Measurements from ENCODE around the gene RAB1A. TPM values are rescaled to one million over a fixed set of nuclear protein-coding genes. Genes with fewer than 3 reads are reported as not detected.

Gene RAB1A
- total and polyA plus RNA-seq, 9 of the 15 experiments (the other 6 are each of a cell fraction or from before 2014, with no cell fraction given) = 43.8 to 163 (median 67.7) TPM

DNA sequence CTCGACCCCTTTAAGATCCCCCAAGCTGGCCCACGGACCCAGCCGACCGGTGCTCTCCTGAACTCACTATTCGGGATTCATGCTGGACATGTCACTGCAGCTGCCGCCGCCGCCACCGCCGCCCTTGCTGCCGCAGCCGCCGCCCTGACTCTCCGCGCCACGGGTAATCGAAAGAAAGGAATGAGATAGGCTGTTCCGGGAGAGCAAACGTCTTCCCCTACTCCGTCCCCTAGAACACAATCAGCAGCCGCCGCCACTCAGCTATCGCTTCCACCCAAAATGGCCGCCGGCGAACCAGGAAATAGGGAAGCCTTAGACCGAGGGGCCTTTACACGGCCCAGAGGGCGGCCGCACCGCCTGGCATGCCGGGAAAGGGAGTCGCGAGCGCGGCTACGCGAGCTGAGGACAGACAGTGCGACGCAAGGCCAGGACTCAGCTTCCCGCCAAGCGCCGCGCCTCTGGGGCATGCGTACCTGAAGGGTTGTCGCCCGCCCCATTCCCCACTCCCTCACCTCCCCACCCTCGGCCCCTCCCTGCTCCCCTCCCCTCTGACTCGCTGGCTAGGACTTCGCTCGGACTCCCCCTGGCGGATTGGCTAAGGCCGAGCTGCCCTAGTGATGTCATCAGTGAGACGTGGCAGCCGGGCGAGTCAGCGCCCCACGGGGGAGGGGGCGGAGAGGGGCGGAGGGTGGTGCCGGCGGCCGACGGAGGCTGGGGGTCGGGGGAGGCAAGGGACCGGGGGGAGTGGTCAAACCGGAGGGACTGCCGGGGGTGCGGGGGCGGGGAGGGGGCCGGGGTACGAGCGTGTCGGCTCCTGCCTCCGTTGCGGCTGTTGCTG is at the start of gene RAB1A (continued):
- TF ChIP-seq FOXK2 (conservative IDR thresholded peaks at IDR 0.05 in 1 of 2, IDR thresholded peaks at IDR 0.05 in 1 of 2; ENCODE audit: low read depth in 2 of 2) (peak in 1 of 2 experiments; percentile 68; a peak in 2 of 4 replicates), SMC3 (conservative IDR thresholded peaks at IDR 0.05; ENCODE audit: insufficient read depth, low read depth, low read length) (no peak), CEBPB (tag; IDR thresholded peaks at IDR 0.05) (no peak), NELFE (IDR thresholded peaks at IDR 0.05; ENCODE audit: insufficient read depth, insufficient read length) (no peak), BRF1 (IDR thresholded peaks at IDR 0.05; ENCODE audit: borderline replicate concordance, extremely low read depth, insufficient read length) (no peak), ZNF263 (CRISPR knock-in tag; IDR thresholded peaks at IDR 0.05; ENCODE audit: borderline replicate concordance) (no peak; the same call in 1 of the 2 replicates), CHD2 (IDR thresholded peaks at IDR 0.05; ENCODE audit: low read depth, low read length) (peak; percentile 22; the same call in 1 of the 2 replicates), TAF9B (IDR thresholded peaks at IDR 0.05; ENCODE audit: partially characterized antibody) (peak; percentile 73), ZNF766 (CRISPR knock-in tag; conservative IDR thresholded peaks at IDR 0.05) (peak; percentile 91; the same call in 1 of the 2 replicates), NFIX (CRISPR knock-in tag; IDR thresholded peaks at IDR 0.05; ENCODE audit: low read depth) (no peak), HDAC2 (IDR thresholded peaks at IDR 0.05) (0 out of 2 replicates have a peak, but pooled peaks have one; percentile 14), SAP30 (IDR thresholded peaks at IDR 0.05; ENCODE audit: borderline replicate concordance, insufficient read depth, low read depth, low read length, poor library complexity, severe bottlenecking) (peak; percentile 76), RAD51 (IDR thresholded peaks at IDR 0.05; ENCODE audit: borderline replicate concordance, low read depth) (no peak), ZKSCAN8 (CRISPR knock-in tag; IDR thresholded peaks at IDR 0.05) (no peak), DIDO1 (tag; IDR thresholded peaks at IDR 0.05; ENCODE audit: low read depth) (no peak), ELF1 (tag; IDR thresholded peaks at IDR 0.05) (peak; percentile 99), SPI1 (IDR thresholded peaks at IDR 0.05; ENCODE audit: borderline replicate concordance, low read depth, low read length) (peak; percentile 74; the same call in 1 of the 2 replicates), HNRNPH1 (optimal IDR thresholded peaks at IDR 0.05; ENCODE audit: low read depth, low read length) (no peak), CAMTA2 (CRISPR knock-in tag; conservative IDR thresholded peaks at IDR 0.05) (no peak)
- TF ChIP-seq, protein P1, sequence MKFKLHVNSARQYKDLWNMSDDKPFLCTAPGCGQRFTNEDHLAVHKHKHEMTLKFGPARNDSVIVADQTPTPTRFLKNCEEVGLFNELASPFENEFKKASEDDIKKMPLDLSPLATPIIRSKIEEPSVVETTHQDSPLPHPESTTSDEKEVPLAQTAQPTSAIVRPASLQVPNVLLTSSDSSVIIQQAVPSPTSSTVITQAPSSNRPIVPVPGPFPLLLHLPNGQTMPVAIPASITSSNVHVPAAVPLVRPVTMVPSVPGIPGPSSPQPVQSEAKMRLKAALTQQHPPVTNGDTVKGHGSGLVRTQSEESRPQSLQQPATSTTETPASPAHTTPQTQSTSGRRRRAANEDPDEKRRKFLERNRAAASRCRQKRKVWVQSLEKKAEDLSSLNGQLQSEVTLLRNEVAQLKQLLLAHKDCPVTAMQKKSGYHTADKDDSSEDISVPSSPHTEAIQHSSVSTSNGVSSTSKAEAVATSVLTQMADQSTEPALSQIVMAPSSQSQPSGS (CRISPR knock-in tag; IDR thresholded peaks at IDR 0.05) = peak; percentile 89; the same call in 1 of the 2 replicates
- TF ChIP-seq, protein P2, sequence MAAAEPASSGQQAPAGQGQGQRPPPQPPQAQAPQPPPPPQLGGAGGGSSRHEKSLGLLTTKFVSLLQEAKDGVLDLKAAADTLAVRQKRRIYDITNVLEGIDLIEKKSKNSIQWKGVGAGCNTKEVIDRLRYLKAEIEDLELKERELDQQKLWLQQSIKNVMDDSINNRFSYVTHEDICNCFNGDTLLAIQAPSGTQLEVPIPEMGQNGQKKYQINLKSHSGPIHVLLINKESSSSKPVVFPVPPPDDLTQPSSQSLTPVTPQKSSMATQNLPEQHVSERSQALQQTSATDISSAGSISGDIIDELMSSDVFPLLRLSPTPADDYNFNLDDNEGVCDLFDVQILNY (CRISPR knock-in tag; IDR thresholded peaks at IDR 0.05) = no peak
- TF ChIP-seq, protein P3, sequence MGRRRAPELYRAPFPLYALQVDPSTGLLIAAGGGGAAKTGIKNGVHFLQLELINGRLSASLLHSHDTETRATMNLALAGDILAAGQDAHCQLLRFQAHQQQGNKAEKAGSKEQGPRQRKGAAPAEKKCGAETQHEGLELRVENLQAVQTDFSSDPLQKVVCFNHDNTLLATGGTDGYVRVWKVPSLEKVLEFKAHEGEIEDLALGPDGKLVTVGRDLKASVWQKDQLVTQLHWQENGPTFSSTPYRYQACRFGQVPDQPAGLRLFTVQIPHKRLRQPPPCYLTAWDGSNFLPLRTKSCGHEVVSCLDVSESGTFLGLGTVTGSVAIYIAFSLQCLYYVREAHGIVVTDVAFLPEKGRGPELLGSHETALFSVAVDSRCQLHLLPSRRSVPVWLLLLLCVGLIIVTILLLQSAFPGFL (CRISPR knock-in tag; IDR thresholded peaks at IDR 0.05) = no peak
- TF ChIP-seq, protein P4, sequence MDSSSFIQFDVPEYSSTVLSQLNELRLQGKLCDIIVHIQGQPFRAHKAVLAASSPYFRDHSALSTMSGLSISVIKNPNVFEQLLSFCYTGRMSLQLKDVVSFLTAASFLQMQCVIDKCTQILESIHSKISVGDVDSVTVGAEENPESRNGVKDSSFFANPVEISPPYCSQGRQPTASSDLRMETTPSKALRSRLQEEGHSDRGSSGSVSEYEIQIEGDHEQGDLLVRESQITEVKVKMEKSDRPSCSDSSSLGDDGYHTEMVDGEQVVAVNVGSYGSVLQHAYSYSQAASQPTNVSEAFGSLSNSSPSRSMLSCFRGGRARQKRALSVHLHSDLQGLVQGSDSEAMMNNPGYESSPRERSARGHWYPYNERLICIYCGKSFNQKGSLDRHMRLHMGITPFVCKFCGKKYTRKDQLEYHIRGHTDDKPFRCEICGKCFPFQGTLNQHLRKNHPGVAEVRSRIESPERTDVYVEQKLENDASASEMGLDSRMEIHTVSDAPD (CRISPR knock-in tag; IDR thresholded peaks at IDR 0.05) = no peak

Measured in K562 (cell line).